ENCODE data around the gene PSG7.
"Not testable (repeated sequence)": the region's sequence is repeated elsewhere in the genome, so short reads cannot be mapped to it uniquely, and the experiment has no call there.

The PSG7 gene

GRCh38 chr19:42937107-42937506, at the start of gene PSG7:
Gene PSG7 (minus strand): TSS chr19:42937207. CDS start chr19:42937076, 131 bp downstream.
- not testable (repeated sequence) for H3K27me3 Mint-ChIP-seq (ENCODE audit: low read depth); H3K4me1 Mint-ChIP-seq (ENCODE audit: low read depth); H3K27ac Mint-ChIP-seq; H3K4me3 Mint-ChIP-seq; H3K36me3 Mint-ChIP-seq (ENCODE audit: low read depth); H3K9me3 Mint-ChIP-seq

GRCh38 chr19:42985588-42985987, 48.6 kb upstream of the PSG7 start:
- H3K36me3 Mint-ChIP-seq (ENCODE audit: low read depth), result no peaks in the 10 kb centered on the region
- no peaks in the 10 kb centered on the region for H3K27me3 Mint-ChIP-seq (ENCODE audit: low read depth)
- H3K27ac Mint-ChIP-seq, result no peak overlapping the region
- no peak overlapping the region for H3K4me3 Mint-ChIP-seq
- no peaks in the 10 kb centered on the region for H3K4me1 Mint-ChIP-seq (ENCODE audit: low read depth)
- no peaks in the 10 kb centered on the region for H3K9me3 Mint-ChIP-seq

GRCh38 chr19:42982111-42982510, 45.1 kb upstream of the PSG7 start:
- H3K27ac Mint-ChIP-seq; H3K4me3 Mint-ChIP-seq; H3K9me3 Mint-ChIP-seq; H3K4me1 Mint-ChIP-seq (ENCODE audit: low read depth); H3K36me3 Mint-ChIP-seq (ENCODE audit: low read depth); H3K27me3 Mint-ChIP-seq (ENCODE audit: low read depth): not testable (repeated sequence)

DNA sequence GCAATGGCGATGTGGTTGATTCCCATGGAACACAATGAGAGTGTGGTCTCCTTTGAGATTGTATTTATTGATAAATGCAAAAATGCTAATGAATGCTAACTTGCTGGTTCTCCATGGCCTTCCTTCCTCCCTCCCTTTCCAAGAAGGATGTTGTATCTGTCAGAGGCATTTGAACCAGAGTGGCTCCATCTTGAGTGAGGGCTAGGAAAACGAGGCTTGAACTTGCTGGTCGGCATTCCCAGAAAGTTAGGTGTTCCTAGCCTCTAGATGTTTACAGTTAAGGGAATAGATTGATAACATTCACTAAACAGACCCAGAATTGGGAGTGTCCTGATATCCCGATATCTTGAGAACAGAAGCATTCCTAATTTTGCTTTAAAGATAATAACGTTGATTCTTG, 34.4 kb upstream of the PSG7 start:
- H3K4me3 Mint-ChIP-seq; H3K27me3 Mint-ChIP-seq (ENCODE audit: low read depth); H3K9me3 Mint-ChIP-seq; H3K36me3 Mint-ChIP-seq (ENCODE audit: low read depth); H3K4me1 Mint-ChIP-seq (ENCODE audit: low read depth); H3K27ac Mint-ChIP-seq: not testable (repeated sequence)

GRCh38 chr19:42965176-42965575, 28.2 kb upstream of the PSG7 start:
- no peaks in the 10 kb centered on the region for H3K36me3 Mint-ChIP-seq (ENCODE audit: low read depth)
- H3K9me3 Mint-ChIP-seq, result no peaks in the 10 kb centered on the region
- no peak overlapping the region for H3K27ac Mint-ChIP-seq
- no peaks in the 10 kb centered on the region for H3K27me3 Mint-ChIP-seq (ENCODE audit: low read depth)
- no peaks in the 10 kb centered on the region for H3K4me1 Mint-ChIP-seq (ENCODE audit: low read depth)
- no peak overlapping the region for H3K4me3 Mint-ChIP-seq

- H3K27me3 Mint-ChIP-seq (ENCODE audit: low read depth), result no peaks in the 10 kb centered on the region
- no peaks in the 10 kb centered on the region for H3K36me3 Mint-ChIP-seq (ENCODE audit: low read depth)
- no peak overlapping the region for H3K27ac Mint-ChIP-seq
- no peaks in the 10 kb centered on the region for H3K9me3 Mint-ChIP-seq
- no peaks in the 10 kb centered on the region for H3K4me1 Mint-ChIP-seq (ENCODE audit: low read depth)
- no peak overlapping the region for H3K4me3 Mint-ChIP-seq
These were observed 24.1 kb upstream of the PSG7 start for GRCh38 chr19:42961119-42961518.

DNA sequence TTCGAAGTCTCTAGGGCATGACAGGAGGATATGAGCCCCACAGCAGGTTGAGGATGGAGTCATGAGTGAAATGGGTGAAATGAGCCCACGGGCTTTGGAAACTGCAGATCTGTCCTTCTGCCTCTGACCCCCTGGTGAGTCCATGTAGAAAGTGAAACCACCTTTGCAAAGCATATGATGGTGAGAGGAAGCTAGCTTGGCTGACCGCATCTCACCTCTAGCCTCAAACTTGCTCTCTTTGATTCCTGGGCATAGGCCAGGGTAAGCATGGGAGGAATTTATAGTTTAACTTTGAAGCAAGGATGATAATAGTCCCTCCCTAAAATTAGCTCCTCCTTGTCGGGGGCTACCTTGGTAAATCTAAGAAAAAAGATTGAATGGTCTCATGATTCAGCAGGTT, 15.1 kb upstream of the PSG7 start:
- H3K4me3 Mint-ChIP-seq; H3K27ac Mint-ChIP-seq; H3K9me3 Mint-ChIP-seq; H3K27me3 Mint-ChIP-seq (ENCODE audit: low read depth); H3K4me1 Mint-ChIP-seq (ENCODE audit: low read depth); H3K36me3 Mint-ChIP-seq (ENCODE audit: low read depth): not testable (repeated sequence)

DNA sequence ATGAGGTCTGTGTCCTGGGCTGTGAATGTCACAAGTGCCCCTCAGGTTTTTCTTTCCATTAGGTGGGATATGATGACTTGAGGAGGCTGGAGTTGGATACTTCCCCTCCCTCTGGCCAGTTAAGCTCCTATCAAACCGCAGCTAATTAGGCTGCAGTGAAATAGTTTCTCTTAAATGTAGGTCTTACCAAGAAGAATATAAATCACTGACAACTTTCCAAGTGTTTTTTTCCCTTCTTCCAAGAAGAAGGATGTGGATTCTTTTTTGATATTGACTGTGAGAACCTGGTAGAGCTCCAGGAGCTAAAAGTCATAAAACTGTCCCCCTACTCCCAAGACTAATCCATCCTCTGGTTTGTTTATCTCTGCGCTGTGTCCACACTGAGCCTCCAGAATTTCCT, 14.5 kb upstream of the PSG7 start:
- not testable (repeated sequence) for H3K4me1 Mint-ChIP-seq (ENCODE audit: low read depth); H3K36me3 Mint-ChIP-seq (ENCODE audit: low read depth); H3K4me3 Mint-ChIP-seq; H3K27ac Mint-ChIP-seq; H3K9me3 Mint-ChIP-seq; H3K27me3 Mint-ChIP-seq (ENCODE audit: low read depth)

DNA sequence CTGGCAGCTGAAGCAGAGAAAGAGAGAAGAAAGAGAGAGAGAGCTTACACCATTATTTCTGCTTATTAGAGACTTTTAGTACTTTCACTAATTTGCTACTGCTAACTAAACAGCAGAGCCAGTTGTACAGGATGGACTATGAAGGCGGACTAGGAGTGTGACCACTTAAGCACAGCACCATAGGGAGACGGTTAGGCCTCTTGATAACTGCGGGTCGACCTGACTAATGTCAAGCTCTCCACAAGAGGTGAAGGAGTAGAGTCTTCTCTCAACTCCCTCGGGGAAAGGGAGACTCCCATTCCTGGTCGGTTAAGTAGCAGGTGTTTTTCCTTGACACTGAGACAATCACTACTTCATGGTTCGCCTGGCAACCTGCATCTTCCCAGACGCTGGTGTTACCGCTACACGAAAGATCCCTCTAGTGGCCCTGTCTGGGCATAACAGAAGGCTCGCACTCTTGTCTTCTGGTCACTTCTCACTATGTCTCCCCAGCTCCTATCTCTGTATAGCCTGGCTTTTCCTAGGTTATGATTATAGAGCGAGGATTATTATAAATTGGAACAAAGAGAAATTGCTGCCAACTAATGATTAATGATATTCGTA, 5.3 kb upstream of the PSG7 start:
- no peaks in the 10 kb centered on the region for H3K27me3 Mint-ChIP-seq (ENCODE audit: low read depth)
- H3K36me3 Mint-ChIP-seq (ENCODE audit: low read depth), result no peaks in the 10 kb centered on the region
- no peak overlapping the region for H3K27ac Mint-ChIP-seq
- no peak overlapping the region for H3K4me3 Mint-ChIP-seq
- no peaks in the 10 kb centered on the region for H3K4me1 Mint-ChIP-seq (ENCODE audit: low read depth)
- no peaks in the 10 kb centered on the region for H3K9me3 Mint-ChIP-seq

GRCh38 chr19:42934726-42935125, 2.3 kb downstream of the PSG7 start:
- not testable (repeated sequence) for H3K27me3 Mint-ChIP-seq (ENCODE audit: low read depth); H3K9me3 Mint-ChIP-seq; H3K4me3 Mint-ChIP-seq; H3K4me1 Mint-ChIP-seq (ENCODE audit: low read depth); H3K27ac Mint-ChIP-seq; H3K36me3 Mint-ChIP-seq (ENCODE audit: low read depth)

DNA sequence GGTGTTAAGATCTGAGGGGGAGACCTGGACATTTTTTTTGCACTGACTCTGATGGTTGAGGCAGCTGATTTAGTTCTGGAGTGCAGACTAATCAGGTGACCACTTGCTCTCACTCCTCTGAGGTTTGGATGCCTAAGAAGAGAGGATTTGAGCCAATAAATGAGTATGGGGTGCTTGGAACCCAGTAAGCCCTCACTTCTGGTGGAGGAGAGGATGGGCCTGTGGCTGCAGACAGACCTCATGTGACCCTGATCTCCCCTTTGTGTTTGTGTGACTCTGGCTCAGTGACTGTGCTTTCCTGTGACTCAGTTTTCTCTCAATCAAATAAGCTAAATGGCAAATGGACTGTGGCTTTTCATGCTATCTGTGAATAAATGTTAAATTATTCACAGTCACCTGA, 2.8 kb downstream of the PSG7 start:
- H3K4me3 Mint-ChIP-seq; H3K9me3 Mint-ChIP-seq; H3K36me3 Mint-ChIP-seq (ENCODE audit: low read depth); H3K27ac Mint-ChIP-seq; H3K27me3 Mint-ChIP-seq (ENCODE audit: low read depth); H3K4me1 Mint-ChIP-seq (ENCODE audit: low read depth): not testable (repeated sequence)

GRCh38 chr19:42933412-42933811, 3.6 kb downstream of the PSG7 start:
- not testable (repeated sequence) for H3K27ac Mint-ChIP-seq; H3K9me3 Mint-ChIP-seq; H3K27me3 Mint-ChIP-seq (ENCODE audit: low read depth); H3K4me1 Mint-ChIP-seq (ENCODE audit: low read depth); H3K36me3 Mint-ChIP-seq (ENCODE audit: low read depth); H3K4me3 Mint-ChIP-seq

- not testable (repeated sequence) for H3K36me3 Mint-ChIP-seq (ENCODE audit: low read depth); H3K27me3 Mint-ChIP-seq (ENCODE audit: low read depth); H3K4me1 Mint-ChIP-seq (ENCODE audit: low read depth); H3K27ac Mint-ChIP-seq; H3K4me3 Mint-ChIP-seq; H3K9me3 Mint-ChIP-seq
These were observed 4.4 kb downstream of the PSG7 start for GRCh38 chr19:42932485-42933101.

- H3K27me3 Mint-ChIP-seq (ENCODE audit: low read depth); H3K9me3 Mint-ChIP-seq; H3K36me3 Mint-ChIP-seq (ENCODE audit: low read depth); H3K4me3 Mint-ChIP-seq; H3K27ac Mint-ChIP-seq; H3K4me1 Mint-ChIP-seq (ENCODE audit: low read depth): not testable (repeated sequence)
These were observed 6.8 kb downstream of the PSG7 start for GRCh38 chr19:42930214-42930613.

DNA sequence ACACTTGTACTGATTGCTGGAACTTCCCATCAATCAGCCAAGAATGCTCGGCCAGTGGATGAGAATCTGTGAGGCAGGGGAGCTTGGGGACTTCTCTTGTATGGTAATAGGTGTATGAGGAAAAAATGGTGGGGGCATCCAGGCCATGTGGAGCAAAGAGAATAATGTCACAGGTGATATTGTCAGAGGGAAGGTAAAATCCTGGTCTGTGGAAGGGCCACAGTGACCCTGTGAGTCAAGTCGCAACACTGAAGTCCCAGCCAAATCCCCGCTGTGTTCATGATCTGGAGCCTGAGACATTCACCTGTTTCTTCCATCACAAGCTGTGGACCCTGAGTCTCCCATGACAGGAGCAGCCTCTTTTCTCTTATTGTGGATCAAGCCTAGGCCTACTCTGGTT, 8.1 kb downstream of the PSG7 start:
- no peak overlapping the region for H3K27ac Mint-ChIP-seq
- no peaks in the 10 kb centered on the region for H3K4me1 Mint-ChIP-seq (ENCODE audit: low read depth)

DNA sequence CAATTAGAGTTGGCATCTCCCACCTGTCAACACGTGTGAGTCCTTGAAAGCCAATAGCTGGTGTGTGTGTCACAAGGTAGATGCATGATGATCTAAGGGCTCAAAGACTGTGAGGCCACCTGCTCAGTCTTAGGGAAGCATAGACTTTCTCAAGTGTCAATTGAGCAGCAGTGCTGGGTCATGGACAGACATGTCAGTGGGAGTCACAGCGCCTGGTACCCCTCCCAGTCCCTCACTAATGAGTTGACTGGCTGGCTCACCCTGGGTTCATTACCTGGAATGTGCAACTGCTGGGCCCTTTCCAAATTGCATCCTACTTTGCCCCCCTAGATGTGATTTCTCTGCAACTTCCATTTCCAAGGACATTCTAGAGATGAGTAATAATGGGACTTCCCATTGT, 10.2 kb downstream of the PSG7 start:
- Mint-ChIP-seq H3K4me1 (ENCODE audit: low read depth) (no peaks in the 10 kb centered on the region), H3K4me3 (no peak overlapping the region), H3K27ac (no peak overlapping the region), H3K9me3 (no peaks in the 10 kb centered on the region), H3K36me3 (ENCODE audit: low read depth) (no peaks in the 10 kb centered on the region), H3K27me3 (ENCODE audit: low read depth) (no peaks in the 10 kb centered on the region)

More for the DNA sequence above, 8.1 kb downstream of the PSG7 start:
- H3K4me3 Mint-ChIP-seq, result no peak overlapping the region
- H3K9me3 Mint-ChIP-seq, result no peaks in the 10 kb centered on the region
- no peaks in the 10 kb centered on the region for H3K36me3 Mint-ChIP-seq (ENCODE audit: low read depth)
- H3K27me3 Mint-ChIP-seq (ENCODE audit: low read depth), result no peaks in the 10 kb centered on the region
